DMS 273 treated with DMSO at 0.1 percent for 48 hours (cell line): ENCODE results near the gene SF1.

Experiments used
- DNase-seq: peaks from one replicate; lab custom pipeline; 2025; lab: John Stamatoyannopoulos, UW

SF1 gene

GRCh38 chr11:64777449-64778222 is 706 bp downstream of the SF1 start:
- DNase-seq, result no peak

DNA sequence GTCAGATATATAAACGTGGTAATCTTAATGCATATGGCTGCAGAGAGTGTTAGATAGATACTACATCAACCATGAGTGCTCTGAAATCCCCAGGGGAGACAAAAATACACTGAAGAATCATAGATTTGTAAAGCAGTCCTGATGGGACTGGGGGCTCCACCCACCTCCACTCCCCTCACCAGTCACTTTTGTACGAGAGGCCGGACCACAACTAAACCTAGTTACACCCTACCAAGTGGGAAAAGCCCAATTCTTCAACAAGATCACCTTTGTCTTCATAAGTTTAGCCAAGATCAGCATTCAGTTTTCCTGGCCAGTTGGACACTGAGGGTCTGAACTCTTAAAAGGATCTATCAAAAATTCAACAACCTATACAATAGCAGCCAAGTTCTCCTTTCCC is 1.5 kb downstream of the SF1 start:
- DNase-seq, result no peak

GRCh38 chr11:64776425-64776824 is 1.9 kb downstream of the SF1 start:
- no peak for DNase-seq

DNA sequence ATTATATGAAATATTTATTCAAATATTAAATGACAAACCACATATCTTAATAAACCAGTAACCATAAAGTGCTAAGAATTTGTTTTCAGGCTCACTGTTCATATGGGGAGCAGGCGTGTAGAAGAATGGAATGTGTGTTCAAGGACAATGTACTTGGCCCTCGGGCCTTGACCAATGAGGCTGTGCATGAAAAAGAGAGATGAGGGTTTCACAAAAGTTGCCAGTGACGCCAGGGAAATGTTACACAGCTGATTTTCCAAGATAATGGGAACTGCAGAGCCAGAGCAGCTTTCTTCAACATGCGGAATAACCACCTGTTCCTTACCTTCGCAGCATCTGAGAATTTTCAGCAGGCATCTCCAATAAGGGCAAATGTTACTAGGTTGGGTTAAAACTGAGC is 4.2 kb downstream of the SF1 start:
- DNase-seq, result no peak

DNA sequence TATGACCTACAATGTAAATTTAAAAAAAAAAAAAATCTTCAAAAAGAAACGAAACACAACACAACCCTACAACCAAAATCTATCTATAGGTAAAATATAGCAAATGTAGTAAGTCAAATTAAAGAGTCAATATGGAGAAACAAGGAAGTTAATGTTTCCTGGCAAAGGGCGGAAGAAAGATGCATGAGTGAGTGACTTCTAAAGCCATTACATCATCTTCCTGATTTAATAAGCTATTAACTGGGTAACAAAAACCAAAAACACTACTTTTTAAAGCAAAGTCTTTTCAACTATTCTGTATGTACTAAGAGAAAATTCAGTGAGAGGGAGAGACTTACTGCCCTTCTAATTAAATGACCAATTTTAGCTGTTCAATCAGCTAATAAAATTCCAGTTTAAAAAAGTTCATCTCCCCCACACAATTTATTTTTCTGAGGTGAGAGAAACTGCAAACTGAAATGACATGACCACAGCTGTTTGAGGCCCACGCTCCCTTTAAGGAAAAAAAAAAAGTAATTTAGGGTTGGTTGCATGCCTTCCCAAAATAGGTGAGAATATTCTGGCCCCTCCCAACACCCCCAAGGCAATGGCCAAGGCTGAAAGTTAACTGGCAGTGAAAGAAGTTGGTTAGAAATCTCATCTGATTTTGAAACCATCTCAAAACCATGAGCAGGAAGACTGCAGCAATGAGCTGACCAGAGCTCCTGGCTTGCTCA is 5.9 kb downstream of the SF1 start:
- DNase-seq, result no peak

- no peak for DNase-seq
These were observed 6.5 kb downstream of the SF1 start for GRCh38 chr11:64771861-64772260.

DNA sequence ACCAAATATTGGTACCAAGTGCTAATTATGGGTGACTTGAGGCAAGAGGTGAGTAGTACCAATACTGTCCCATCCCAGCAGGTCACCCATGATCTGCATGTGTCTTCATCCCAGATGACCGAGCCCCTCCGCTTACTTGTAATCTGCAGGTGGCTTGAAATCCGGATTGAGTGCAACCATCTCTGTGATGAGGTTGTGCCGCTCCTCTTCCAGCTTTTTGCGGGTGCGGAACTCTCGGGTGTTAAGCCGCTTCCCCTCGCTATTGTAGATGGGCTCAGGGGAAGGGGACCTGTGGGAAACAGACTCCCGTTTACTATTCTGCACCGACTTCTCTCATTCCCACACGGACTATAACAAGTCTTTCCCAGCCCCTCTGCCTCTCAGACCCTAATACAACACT is 8.2 kb downstream of the SF1 start:
- DNase-seq, result no peak

DNA sequence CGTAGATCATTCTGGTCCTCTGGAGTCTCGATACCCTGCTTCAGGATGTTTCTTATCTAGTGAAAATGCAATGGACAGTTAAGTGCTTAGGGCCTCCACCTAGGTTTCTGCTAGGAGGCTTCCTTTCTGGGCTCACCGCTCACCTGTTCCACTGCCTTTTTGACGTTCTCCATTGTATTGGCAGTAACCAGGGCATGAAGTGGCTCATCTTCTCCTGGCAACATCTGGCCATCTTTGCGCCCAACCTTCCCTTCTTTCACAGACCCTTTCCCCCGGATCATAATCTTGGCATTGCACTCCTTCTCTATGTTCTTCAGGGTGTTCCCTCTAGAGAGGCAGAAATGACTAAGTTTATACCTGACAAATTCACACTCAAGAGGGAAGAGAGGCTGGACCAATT is 9.1 kb downstream of the SF1 start:
- no peak for DNase-seq

DNA sequence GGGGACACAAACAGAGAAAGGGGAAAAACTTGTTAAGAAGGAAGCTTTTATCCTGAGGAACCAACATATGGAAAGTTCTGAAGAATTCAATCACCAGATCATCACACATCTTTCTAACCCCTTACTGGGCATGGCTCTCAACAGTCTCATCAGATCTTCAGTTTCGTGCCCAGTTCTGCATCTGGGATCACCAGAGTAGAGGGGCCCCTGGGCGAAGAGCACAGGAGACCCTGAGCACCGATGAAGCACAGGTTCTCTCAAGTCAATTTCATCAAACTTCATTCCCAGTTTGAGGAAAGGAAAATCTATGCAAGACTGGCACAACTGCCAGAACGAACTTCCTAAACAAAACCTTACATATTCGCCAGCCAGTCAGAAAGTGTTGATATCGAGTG is 10.0 kb downstream of the SF1 start:
- no peak for DNase-seq

- DNase-seq, result no peak
These were observed 10.7 kb downstream of the SF1 start for GRCh38 chr11:64767344-64768299.

- no peak for DNase-seq
These were observed 11.5 kb downstream of the SF1 start for GRCh38 chr11:64766881-64767280.

- DNase-seq, result no peak
These were observed 12.3 kb downstream of the SF1 start for GRCh38 chr11:64765851-64766665.

DNA sequence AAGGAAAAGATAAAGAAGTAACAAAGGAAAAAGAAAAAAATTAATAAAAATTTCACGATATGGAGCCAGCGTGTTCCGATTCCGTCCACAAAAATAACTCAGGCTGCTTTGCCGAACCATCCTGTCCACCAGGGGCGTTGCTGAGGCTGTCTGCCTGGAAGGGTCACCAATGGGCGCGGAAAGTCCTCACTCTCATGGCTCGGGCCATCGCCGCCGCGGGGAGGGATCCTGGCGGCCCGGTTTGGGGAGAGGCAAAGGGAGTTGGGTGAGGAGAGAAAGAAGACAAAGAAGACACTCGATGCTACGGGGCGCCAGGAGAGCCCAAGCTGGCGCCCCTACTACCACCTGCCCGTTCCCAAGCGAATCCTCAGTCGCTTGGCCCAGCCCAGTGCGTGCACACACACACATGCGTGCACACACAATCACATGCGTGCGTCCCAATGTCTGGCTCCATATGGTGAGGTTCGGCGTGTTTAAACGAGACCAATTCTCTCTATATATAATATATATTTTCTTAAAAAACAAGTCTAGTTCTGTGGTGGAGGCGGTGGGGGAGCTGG is 13.0 kb downstream of the SF1 start:
- DNase-seq, result no peak

- DNase-seq, result no peak
These were observed 13.6 kb downstream of the SF1 start for GRCh38 chr11:64764753-64765152.

- DNase-seq, result no peak
These were observed 14.2 kb downstream of the SF1 start for GRCh38 chr11:64764040-64764611.

DNA sequence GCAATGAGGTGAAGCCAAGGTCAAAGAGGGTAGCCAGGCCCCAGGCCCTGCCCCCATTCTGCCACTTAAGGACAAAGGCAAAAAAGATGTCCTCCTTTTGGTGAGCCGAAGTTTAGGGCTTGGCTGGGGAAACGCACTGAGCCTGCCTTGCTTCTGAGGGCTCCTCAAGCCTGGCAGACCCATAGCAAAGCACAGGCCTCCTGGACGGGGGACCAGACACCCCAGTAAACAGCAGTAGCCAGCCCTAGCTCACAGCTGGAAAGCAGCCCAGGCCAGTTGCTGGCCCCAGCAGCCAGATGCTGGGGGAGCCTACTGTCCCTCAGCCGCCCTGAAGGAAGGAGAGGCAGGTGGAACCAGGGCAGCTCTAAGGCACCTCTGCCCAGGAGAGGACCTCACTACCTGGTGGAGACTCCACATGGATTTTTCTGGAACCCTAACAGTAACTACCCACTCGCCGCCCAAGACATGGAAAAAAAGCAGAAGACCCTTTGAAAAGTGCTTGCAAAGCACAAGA is 14.8 kb downstream of the SF1 start:
- no peak for DNase-seq

DNA sequence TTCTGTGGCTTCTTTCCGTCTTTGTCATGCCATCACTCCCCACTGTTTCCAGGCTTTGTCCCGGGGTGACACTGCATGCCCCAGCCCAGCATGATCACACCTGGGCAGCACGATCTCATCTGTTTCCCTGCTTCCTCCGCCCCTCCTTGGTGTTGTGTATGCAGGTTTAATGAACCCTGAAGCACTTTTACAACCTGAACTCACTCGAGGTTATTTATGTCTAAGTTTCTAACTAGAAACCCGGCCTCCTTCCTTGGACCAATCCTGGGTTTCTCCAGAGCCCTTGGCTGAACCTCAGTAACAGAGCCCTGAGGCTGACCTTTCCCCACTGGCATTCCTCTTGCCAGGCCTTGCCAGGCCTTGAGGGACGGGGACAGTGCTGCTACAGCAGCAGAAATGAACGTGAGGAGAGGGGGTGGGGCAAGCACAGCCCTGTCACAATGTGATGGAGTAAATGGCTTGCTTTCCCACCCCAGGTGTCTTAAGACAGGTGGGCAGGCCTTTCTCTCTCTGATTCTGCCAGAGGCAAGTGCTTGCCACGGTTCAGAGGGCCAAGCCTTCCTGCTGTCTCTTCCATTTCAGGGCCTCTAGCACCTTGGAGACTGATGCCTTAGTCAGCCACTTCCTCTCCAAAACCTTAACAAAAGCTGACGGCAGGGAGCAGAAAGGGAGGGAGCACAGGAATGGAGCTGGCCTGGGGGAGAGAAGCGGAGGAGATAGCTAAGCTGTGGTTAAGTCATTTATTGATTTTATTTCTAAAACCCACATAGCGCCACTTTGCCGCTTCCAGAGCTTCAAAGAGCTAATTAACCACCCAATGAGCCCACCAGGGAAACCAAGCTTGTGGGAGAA is 15.4 kb downstream of the SF1 start:
- DNase-seq, result no peak

DNA sequence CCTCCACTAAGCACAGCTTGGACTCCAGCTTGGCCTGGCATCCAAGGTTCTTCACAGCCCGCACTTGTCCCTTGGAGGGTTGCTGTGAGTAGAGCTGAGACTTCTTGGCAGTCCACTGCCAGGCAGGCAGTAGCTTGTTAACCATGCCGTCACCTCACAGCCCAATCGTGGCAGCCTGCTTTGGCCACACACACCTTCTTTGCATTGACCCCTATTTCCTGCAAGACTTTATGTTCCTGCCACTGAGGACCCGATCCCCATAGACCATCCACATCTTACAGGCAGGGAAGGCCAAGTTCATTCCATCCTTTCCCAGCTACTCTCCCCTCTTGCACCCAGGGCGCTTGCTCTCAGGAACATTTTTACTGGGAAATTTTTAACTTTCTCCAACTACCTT is 16.1 kb downstream of the SF1 start:
- no peak for DNase-seq

- no peak for DNase-seq
These were observed 17.5 kb downstream of the SF1 start for GRCh38 chr11:64760759-64761420.
